Myometrial cell (primary cell): Measurements from ENCODE around the gene ADIRF. TPM values are rescaled to one million over a fixed set of nuclear protein-coding genes. Genes with fewer than 3 reads are reported as not detected.

Experiments
- total RNA-seq: library from RNA; depleted of rRNA; stranded (reverse); fragments of >200 nt; gene quantifications from 2 replicates; pipeline ENCODE4 v1.2.3, GENCODE V29; 2015

Gene ADIRF
- 35.6 and 35.7 TPM in 2 replicates for total RNA-seq

DNA sequence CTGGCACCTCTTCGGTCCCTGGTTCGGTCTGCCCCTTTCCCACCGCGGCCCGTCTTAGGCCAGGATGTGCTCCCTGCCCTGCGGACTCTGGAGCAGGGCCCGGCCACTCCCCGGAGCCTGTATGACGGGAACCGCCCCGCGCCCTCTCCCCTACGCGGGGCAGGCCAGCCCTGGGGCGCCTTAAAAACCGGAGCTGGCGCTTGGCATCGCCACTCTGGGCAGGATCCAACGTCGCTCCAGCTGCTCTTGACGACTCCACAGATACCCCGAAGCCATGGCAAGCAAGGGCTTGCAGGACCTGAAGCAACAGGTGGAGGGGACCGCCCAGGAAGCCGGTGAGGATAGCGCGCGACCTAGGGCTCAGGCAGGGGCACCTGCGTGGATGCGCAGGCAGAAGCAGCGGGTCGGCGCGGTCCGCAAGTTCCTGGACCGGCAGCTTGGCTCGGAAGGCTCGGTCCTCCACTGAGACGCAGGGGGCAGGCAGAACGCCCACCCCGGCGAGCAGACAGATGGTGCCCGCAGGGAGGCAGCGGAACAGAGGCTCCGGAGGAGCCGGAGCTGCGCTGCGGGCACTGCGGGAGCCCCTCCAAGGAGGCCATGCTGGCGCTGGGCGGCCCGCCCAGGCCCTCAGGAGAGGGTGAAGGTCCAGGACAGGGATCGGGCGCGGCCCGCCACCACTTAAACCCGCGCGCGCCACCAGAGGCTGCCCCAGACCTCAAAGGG, at the start of gene ADIRF:
TSS of gene ADIRF (plus strand) at position 212 of the 723 bp plus-strand sequence. CDS start at position 275, 63 bp downstream.

DNA sequence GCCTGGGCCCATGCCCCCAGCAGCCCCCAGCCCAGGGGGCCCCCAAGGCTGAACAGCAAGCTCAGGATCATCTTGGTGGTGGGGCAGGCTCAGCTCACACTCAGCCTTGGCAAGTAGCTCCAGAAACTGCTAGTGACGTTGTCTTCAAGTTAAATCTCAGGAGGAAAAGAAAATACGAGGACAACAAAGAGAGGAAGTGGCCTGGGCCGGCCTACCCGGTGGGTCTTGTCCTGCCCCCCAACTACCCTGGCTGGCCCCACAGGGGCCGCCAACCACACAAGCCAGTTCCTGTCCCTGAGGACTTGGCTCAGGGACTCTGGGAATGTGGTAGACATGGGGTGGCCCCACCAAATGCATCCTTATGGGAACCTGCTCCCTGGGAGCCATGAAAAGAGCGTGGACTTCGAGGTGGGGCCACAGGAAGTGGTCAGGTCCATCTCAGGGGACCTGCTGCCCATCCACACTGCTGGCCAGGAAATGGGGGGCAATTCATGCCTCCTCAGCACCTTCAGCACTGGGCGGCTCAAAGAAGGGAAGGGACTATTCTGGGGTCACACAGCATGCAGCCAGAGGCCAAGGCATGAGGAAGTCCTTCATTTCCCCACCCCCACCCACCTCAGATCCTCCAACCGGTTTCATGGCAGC, 10.7 kb upstream of the ADIRF start, which contains the start of gene MMRN2:
TSS of gene MMRN2 (minus strand) at position 145 of the 645 bp plus-strand sequence. CDS start at position 71, 74 bp downstream.

DNA sequence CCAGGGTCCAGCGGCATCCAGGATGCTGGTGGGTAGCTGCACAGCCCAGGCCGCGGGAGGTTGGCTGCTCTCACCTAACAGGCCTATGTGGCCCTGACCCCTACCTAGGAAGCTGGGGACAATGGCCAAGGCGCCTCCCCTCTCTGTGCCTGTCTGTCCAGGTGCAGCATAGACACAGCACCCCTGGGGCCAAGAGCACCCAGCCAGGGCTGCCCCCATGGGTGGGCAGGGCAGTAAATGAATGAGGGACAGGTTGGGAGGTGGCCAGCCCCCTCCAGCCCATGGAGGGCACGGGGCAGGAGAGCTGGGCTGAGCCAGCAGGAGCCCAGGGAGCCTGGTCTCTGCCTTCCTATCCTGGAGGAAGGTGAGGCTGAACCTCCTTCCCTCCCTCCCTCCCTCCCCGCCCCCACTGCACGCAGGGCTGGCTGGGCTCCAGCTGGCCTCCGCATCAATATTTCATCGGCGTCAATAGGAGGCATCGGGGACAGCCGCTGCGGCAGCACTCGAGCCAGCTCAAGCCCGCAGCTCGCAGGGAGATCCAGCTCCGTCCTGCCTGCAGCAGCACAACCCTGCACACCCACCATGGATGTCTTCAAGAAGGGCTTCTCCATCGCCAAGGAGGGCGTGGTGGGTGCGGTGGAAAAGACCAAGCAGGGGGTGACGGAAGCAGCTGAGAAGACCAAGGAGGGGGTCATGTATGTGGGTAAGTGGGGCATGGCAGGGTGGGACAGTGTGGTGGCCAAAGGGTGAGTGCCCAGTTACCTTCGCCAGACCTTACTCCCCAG, 10.0 kb upstream of the ADIRF start, which contains the start of gene SNCG:
TSS of gene SNCG (plus strand) at position 484 of the 785 bp plus-strand sequence. CDS start at position 583, 99 bp downstream.

DNA sequence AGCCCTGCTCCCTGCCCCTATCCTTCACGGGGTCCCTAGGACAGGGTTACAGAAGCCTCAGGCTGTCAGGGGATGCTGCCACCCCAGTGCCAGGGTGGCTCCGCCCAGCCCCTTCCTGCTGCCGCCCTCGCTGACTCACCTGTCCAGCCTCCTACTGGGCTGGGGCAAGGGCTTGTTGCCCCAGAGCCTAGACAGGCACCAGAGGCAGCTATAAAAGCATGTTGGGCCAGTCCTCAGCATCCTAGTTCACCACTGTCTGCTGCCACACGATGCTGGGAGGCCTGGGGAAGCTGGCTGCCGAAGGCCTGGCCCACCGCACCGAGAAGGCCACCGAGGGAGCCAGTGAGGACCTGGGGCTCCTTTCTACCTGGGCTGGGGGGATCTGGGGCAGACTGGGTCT, 51.8 kb downstream of the ADIRF start, which contains the start of gene FAM25A:
TSS of gene FAM25A (plus strand) at position 239 of the 400 bp plus-strand sequence. CDS start at position 270, 31 bp downstream.

Other genes starting within 250 kb of the ADIRF start
- gene BMPR1A, start 211.9 kb upstream of the ADIRF start, total RNA-seq, result 22.2 and 24.5 TPM in 2 replicates
- 7.4 and 9.8 TPM in 2 replicates for gene MMRN2, start 10.9 kb upstream of the ADIRF start, total RNA-seq
- 16.1 and 25.4 TPM in 2 replicates for gene SNCG, start 9.9 kb upstream of the ADIRF start, total RNA-seq
- not detected in 2 replicates for gene FAM25A, start 51.8 kb downstream of the ADIRF start, total RNA-seq
- gene GLUD1, start 126.4 kb downstream of the ADIRF start, total RNA-seq, result 221 and 257 TPM in 2 replicates
- 11.8 and 20.6 TPM in 2 replicates for gene SHLD2, start 126.7 kb downstream of the ADIRF start, total RNA-seq